ENCODE data around the gene KIF9. TPM values are rescaled to one million over a fixed set of nuclear protein-coding genes. Genes with fewer than 3 reads are reported as not detected.
A peak's percentile ranks its signal among the peaks of the same experiment; 100 is the strongest.
"Not testable (repeated sequence)": the region's sequence is repeated elsewhere in the genome, so short reads cannot be mapped to it uniquely, and the experiment has no call there.

Gene KIF9
- total RNA-seq, 1 donor from 2014 or later, result 2.1 TPM

DNA sequence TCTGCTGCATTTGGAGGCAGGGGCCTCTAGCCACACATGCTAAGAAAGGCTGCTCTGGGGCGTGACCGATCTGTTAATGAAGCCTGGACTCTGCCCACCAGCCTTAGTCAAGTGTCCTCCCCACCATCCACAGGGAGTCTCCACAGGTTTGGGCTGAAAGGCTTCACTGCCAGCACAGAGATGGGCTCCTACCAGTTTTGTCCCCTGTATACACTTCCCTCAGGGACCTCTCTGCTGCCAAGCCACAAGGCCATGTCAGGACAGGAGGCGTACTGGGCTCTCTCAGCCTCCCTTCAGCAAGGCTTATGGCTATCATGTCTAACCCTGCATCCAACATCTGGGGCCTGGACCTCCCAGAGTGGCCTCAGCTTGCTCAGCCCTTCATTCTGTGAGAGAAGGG is 23.5 kb downstream of the KIF9 start:
- Histone ChIP-seq H3K4me1 (ENCODE audit: control insufficient read depth in 3 of 3, insufficient read depth in 3 of 3, low read length in 3 of 3) (no peaks in the 10 kb centered on the region), H3K9me3 (ENCODE audit: control insufficient read depth in 3 of 3, low read length in 3 of 3) (no peaks in the 10 kb centered on the region)

DNA sequence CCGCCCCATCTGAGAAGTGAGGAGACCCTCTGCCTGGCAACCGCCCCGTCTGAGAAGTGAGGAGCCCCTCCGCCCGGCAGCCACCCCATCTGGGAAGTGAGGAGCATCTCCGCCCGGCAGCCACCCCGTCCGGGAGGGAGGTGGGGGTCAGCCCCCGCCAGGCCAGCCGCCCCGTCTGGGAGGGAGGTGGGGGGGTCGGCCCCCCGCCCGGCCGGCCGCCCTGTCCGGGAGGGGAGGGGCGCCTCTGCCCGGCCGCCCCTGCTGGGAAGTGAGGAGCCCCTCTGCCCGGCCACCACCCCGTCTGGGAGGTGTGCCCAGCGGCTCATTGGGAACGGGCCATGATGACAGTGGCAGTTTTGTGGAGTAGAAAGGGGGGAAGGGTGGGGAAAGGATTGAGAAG is 26.3 kb downstream of the KIF9 start:
- H3K9me3 ChIP-seq (ENCODE audit: control insufficient read depth in 3 of 3, low read length in 3 of 3); H3K27ac ChIP-seq (ENCODE audit: low read depth, low read length); H3K4me3 ChIP-seq (ENCODE audit: low read length in 3 of 3); H3K9ac ChIP-seq (ENCODE audit: low read depth in 1 of 3, low read length in 3 of 3); H3K27me3 ChIP-seq (ENCODE audit: control insufficient read depth in 3 of 3, insufficient read depth in 3 of 3, low read length in 3 of 3); H3K4me1 ChIP-seq (ENCODE audit: control insufficient read depth in 3 of 3, insufficient read depth in 3 of 3, low read length in 3 of 3); H3K36me3 ChIP-seq (ENCODE audit: control insufficient read depth in 3 of 3, insufficient read depth in 3 of 3, low read length in 3 of 3): not testable (repeated sequence)

More for the DNA sequence above, 23.5 kb downstream of the KIF9 start:
- H3K36me3 ChIP-seq (ENCODE audit: control insufficient read depth in 3 of 3, insufficient read depth in 3 of 3, low read length in 3 of 3), result no peaks in the 10 kb centered on the region
- no peak overlapping the region for H3K27ac ChIP-seq (ENCODE audit: low read depth, low read length)
- H3K9ac ChIP-seq (ENCODE audit: low read depth in 1 of 3, low read length in 3 of 3), result no peak overlapping the region
- no peaks in the 10 kb centered on the region for H3K27me3 ChIP-seq (ENCODE audit: control insufficient read depth in 3 of 3, insufficient read depth in 3 of 3, low read length in 3 of 3)
- no peak overlapping the region for H3K4me3 ChIP-seq (ENCODE audit: low read length in 3 of 3)

DNA sequence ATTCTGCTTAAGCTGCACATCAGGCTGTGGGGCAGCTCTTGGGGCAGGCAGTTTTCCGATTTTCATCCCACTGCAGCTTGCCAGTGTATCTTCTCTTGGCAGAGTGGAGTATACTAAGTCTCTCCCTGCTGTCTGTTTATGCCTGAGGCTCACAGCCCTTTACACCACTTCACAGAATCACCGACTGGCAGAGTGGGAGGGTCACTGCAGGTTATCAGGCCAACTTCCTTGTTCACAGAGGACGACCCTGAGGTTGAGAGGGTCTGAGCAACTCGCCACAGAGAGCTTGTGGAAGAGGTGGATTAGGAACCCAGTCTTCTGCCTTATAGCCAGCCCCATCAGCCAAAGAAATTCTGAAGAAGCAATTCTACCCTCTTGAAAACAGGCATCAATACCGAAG is 30.9 kb downstream of the KIF9 start:
- H3K4me3 ChIP-seq (ENCODE audit: low read length in 3 of 3), result no peak overlapping the region
- H3K9ac ChIP-seq (ENCODE audit: low read depth in 1 of 3, low read length in 3 of 3), result peak overlapping the region in 2 of 3 donors; percentile 33 to 40
- H3K9me3 ChIP-seq (ENCODE audit: control insufficient read depth in 3 of 3, low read length in 3 of 3), result no peaks in the 10 kb centered on the region
- no peaks in the 10 kb centered on the region for H3K36me3 ChIP-seq (ENCODE audit: control insufficient read depth in 3 of 3, insufficient read depth in 3 of 3, low read length in 3 of 3)
- H3K27ac ChIP-seq (ENCODE audit: low read depth, low read length), result no peak overlapping the region
- H3K27me3 ChIP-seq (ENCODE audit: control insufficient read depth in 3 of 3, insufficient read depth in 3 of 3, low read length in 3 of 3), result no peaks in the 10 kb centered on the region
- H3K4me1 ChIP-seq (ENCODE audit: control insufficient read depth in 3 of 3, insufficient read depth in 3 of 3, low read length in 3 of 3), result peaks cover 7 to 14% (median 11%) of the 10 kb centered on the region in 3 donors

DNA sequence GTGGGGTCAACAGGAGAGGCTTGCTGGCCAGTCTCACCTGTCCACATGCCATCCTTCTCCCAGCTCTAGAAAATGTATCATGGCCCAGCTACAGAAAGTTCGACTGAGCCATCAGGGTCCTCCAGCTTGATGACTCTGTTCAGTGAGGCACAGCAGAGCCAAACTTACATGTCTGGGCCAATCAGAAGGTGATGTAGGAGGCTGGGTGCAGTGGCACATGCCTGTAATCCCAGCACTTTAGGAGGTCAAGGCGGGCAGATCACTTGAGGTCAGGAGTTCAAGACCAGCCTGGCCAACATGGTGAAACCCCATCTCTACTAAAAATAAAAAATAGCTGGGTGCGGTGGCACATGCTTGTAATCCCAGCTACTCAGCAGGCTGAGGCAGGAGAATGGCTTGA is 31.5 kb downstream of the KIF9 start:
- Histone ChIP-seq H3K27ac (ENCODE audit: low read depth, low read length) (peak overlapping the region; percentile 62), H3K4me1 (ENCODE audit: control insufficient read depth in 3 of 3, insufficient read depth in 3 of 3, low read length in 3 of 3) (peaks cover 7 to 14% (median 11%) of the 10 kb centered on the region in 3 donors)
- H3K4me3 ChIP-seq (ENCODE audit: low read length in 3 of 3); H3K27me3 ChIP-seq (ENCODE audit: control insufficient read depth in 3 of 3, insufficient read depth in 3 of 3, low read length in 3 of 3); H3K9ac ChIP-seq (ENCODE audit: low read depth in 1 of 3, low read length in 3 of 3); H3K9me3 ChIP-seq (ENCODE audit: control insufficient read depth in 3 of 3, low read length in 3 of 3); H3K36me3 ChIP-seq (ENCODE audit: control insufficient read depth in 3 of 3, insufficient read depth in 3 of 3, low read length in 3 of 3): not testable (repeated sequence)

DNA sequence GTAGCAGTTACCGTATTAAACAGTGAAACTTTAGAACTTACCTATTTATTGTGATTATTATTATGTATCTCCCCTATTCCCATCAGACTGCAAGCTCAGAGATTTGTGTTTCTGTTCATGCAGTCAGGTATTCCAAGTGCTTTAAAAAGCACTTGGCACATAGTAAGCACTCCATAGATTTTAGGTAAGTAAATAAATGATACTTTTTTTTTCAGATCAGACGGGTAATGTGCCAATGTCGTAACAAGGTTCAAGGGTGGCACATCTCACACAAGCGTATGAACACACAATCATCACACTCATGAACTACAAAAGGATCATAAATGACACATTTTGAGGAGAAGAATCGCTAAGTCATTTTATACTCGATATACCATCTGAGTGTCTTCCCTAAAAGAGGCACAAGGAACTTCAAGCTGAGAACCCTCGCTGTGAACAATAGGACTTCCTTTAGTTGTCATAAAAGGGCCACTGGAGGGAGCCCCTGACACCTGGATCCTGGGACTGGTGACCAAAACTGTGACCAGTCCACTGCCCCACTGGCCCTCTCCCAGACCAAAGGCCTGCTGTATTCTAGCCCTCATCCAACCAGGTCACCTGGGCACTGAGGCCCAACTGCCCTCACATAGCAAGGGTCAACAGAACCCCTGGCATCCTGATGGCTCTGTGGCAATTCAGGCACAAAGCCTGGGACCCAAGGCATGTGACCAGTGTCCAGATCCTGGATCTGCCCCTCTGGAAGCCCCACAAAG is 32.1 kb downstream of the KIF9 start:
- Histone ChIP-seq H3K27me3 (ENCODE audit: control insufficient read depth in 3 of 3, insufficient read depth in 3 of 3, low read length in 3 of 3) (no peaks in the 10 kb centered on the region), H3K27ac (ENCODE audit: low read depth, low read length) (peak overlapping the region; percentile 62), H3K9ac (ENCODE audit: low read depth in 1 of 3, low read length in 3 of 3) (no peak overlapping the region), H3K4me3 (ENCODE audit: low read length in 3 of 3) (no peak overlapping the region), H3K36me3 (ENCODE audit: control insufficient read depth in 3 of 3, insufficient read depth in 3 of 3, low read length in 3 of 3) (no peaks in the 10 kb centered on the region), H3K9me3 (ENCODE audit: control insufficient read depth in 3 of 3, low read length in 3 of 3) (no peaks in the 10 kb centered on the region), H3K4me1 (ENCODE audit: control insufficient read depth in 3 of 3, insufficient read depth in 3 of 3, low read length in 3 of 3) (peaks cover 7 to 14% (median 11%) of the 10 kb centered on the region in 3 donors)

DNA sequence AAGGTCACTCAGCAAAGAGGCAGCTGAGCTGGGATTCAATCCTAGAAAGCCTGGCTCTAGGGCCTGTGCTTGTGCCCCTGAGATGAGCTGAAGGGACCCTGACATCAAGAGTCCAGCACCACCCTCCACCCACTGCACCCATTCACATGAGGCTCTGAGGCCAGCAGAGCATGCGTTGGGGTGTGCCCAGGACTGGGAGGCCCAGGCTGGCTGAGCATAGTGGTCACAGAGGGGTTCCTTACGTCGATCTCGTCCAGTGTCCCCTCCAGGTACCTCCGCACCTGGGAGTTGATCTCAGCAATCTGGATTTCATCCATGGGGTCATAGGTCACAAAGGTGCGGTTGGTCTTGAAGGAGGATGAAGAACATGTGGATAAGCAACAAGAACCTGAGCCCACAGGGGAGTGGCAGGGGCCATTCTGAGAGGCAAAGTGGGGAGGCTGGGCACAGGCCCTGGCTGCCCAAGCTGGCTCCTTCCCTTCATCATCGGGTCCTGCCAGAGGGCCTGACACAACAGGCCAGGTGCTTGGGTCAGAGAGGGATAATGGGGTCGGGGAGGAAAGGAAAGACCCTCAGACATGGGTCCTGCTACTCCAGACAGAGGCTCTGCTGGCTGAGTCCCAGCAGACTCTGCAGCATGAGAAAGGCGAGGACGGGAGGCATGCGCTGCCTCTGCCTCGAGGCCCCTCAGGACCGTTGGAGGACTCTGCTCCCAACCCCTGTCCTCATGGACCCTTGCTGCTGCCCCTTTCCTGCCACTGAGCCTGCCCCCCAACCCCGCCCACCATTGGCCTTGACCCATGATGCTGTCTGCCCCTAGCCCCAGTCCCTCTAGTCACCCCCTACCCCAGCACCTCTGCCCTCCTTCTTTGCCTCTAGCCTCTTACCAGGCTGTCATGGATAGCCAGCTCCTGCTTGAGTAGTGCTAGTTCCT is 35.2 kb downstream of the KIF9 start:
- no peaks in the 10 kb centered on the region for H3K9me3 ChIP-seq (ENCODE audit: control insufficient read depth in 3 of 3, low read length in 3 of 3)
- no peak overlapping the region for H3K27ac ChIP-seq (ENCODE audit: low read depth, low read length)
- no peak overlapping the region for H3K4me3 ChIP-seq (ENCODE audit: low read length in 3 of 3)
- H3K36me3 ChIP-seq (ENCODE audit: control insufficient read depth in 3 of 3, insufficient read depth in 3 of 3, low read length in 3 of 3), result no peaks in the 10 kb centered on the region
- peaks cover 7 to 14% (median 11%) of the 10 kb centered on the region in 3 donors for H3K4me1 ChIP-seq (ENCODE audit: control insufficient read depth in 3 of 3, insufficient read depth in 3 of 3, low read length in 3 of 3)
- H3K27me3 ChIP-seq (ENCODE audit: control insufficient read depth in 3 of 3, insufficient read depth in 3 of 3, low read length in 3 of 3), result no peaks in the 10 kb centered on the region
- no peak overlapping the region for H3K9ac ChIP-seq (ENCODE audit: low read depth in 1 of 3, low read length in 3 of 3)

DNA sequence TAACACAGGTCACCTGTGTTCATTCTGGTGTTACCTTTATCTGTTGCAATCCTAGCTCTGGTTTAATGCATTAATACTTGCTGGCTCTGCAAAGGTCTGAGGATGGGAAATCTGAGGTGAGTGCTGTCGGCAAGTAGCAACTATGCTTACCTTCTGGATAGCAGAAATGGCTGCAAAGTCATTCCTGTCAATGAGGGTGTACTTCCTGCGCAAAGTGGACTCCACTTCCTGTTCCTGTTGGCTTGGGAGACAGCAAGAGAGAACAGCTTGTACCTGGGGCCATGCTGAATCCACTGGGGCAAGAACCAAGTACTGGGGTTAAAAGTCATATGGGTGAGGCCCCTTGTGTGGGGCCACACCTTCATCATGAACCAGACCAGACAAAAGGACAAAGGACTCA is 37.3 kb downstream of the KIF9 start:
- Histone ChIP-seq H3K27ac (ENCODE audit: low read depth, low read length) (no peak overlapping the region), H3K27me3 (ENCODE audit: control insufficient read depth in 3 of 3, insufficient read depth in 3 of 3, low read length in 3 of 3) (no peaks in the 10 kb centered on the region), H3K36me3 (ENCODE audit: control insufficient read depth in 3 of 3, insufficient read depth in 3 of 3, low read length in 3 of 3) (no peaks in the 10 kb centered on the region), H3K9ac (ENCODE audit: low read depth in 1 of 3, low read length in 3 of 3) (no peak overlapping the region), H3K4me1 (ENCODE audit: control insufficient read depth in 3 of 3, insufficient read depth in 3 of 3, low read length in 3 of 3) (no peaks in the 10 kb centered on the region), H3K9me3 (ENCODE audit: control insufficient read depth in 3 of 3, low read length in 3 of 3) (no peaks in the 10 kb centered on the region), H3K4me3 (ENCODE audit: low read length in 3 of 3) (no peak overlapping the region)

DNA sequence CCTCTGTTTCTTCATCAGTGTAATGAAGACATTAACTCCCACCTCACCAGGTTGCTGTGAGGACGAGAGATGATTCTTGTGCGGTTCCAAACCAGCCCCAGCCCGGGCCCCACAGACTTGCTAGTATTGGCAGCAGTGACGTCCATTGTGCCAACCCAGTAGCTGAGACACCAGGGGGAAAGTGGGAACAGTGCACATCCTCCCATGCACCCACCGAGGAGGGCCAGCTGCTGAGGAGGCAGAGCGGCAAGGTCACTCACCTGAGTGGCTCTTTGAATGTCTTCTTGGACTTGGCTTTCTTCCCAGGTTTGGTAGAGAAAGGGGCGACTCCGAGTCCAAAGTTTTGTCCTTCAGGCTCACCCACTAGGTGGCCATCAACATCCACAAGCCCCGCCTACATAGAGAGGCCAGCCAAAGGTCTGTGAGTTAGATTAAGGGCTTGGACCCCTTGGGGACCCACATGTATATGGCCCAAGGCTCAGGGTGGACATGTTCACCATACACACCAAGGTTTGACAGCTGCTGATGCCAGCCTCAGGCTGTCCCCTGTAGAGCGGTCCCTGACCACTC is 38.0 kb downstream of the KIF9 start:
- Histone ChIP-seq H3K27ac (ENCODE audit: low read depth, low read length) (no peak overlapping the region), H3K36me3 (ENCODE audit: control insufficient read depth in 3 of 3, insufficient read depth in 3 of 3, low read length in 3 of 3) (no peaks in the 10 kb centered on the region)

DNA sequence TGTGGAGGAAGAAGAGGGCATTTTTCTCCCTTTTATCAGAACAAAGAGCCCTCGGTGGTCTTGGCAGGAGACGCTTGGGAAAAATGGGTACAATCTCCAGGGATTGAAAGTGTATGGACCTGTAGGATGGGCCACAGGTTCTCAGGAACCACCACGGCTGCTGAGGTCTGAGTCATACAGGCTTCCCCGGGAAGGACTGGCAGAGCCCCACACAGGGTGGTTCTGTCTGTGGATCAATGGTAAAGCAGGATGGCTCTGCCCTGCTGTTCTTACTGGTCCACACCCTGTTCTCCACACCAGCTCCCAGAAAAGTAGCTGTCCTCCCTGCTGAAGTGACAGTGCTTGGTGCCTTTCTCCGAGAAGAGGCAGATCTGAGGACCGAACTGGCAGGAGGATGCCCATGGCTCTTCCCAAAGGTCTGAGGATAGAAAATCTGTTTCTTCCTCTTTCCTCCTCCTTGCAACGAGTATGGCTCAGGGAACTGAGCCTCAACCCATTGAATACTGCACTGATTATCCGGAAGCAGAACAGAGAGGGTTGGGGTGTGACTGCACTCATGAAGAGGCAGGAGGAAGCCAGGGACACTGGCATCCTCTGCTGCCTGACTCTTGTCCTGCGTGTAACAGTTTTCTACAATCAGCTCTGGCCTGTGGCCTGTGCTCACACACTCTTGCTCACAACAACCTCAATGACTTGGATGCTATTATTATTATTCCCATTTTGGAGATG is 39.0 kb downstream of the KIF9 start:
- H3K4me3 ChIP-seq (ENCODE audit: low read length in 3 of 3), result no peak overlapping the region
- H3K36me3 ChIP-seq (ENCODE audit: control insufficient read depth in 3 of 3, insufficient read depth in 3 of 3, low read length in 3 of 3), result no peaks in the 10 kb centered on the region
- no peak overlapping the region for H3K9ac ChIP-seq (ENCODE audit: low read depth in 1 of 3, low read length in 3 of 3)
- no peaks in the 10 kb centered on the region for H3K27me3 ChIP-seq (ENCODE audit: control insufficient read depth in 3 of 3, insufficient read depth in 3 of 3, low read length in 3 of 3)
- no peaks in the 10 kb centered on the region for H3K4me1 ChIP-seq (ENCODE audit: control insufficient read depth in 3 of 3, insufficient read depth in 3 of 3, low read length in 3 of 3)
- no peaks in the 10 kb centered on the region for H3K9me3 ChIP-seq (ENCODE audit: control insufficient read depth in 3 of 3, low read length in 3 of 3)
- no peak overlapping the region for H3K27ac ChIP-seq (ENCODE audit: low read depth, low read length)

More for the DNA sequence above, 38.0 kb downstream of the KIF9 start:
- Histone ChIP-seq H3K9ac (ENCODE audit: low read depth in 1 of 3, low read length in 3 of 3) (no peak overlapping the region), H3K27me3 (ENCODE audit: control insufficient read depth in 3 of 3, insufficient read depth in 3 of 3, low read length in 3 of 3) (no peaks in the 10 kb centered on the region), H3K4me1 (ENCODE audit: control insufficient read depth in 3 of 3, insufficient read depth in 3 of 3, low read length in 3 of 3) (no peaks in the 10 kb centered on the region), H3K9me3 (ENCODE audit: control insufficient read depth in 3 of 3, low read length in 3 of 3) (no peaks in the 10 kb centered on the region), H3K4me3 (ENCODE audit: low read length in 3 of 3) (no peak overlapping the region)

All from skeletal muscle tissue (tissue), 4 donors.